Measurements from ENCODE around the gene RANBP17. TPM values are rescaled to one million over a fixed set of nuclear protein-coding genes. Genes with fewer than 3 reads are reported as not detected.

RANBP17 gene
- total RNA-seq, 2 experiments from 2014 or later, result not detected

DNA sequence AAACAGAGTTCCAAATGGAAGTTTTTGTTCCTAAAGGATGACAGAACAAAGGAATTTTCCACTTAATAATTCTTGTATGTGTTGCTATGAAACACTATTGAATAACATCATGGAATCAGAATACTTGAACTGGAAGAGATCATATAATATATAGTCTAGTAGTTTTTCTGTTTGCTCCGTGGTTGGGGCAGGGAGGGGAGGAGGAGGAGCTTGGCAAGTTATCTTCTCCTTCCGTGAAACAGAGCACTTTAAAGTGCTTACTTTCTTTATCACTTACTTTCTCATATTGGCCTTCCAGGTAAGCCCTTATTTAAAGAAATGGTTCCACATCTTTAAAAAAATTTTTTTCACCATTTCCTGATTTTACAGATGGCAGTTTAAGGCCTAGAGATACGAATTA lies 281.4 kb downstream of the RANBP17 start:
- CTCF ChIA-PET, result interaction anchor here (1.9 kb wide), 1 partner anchor 12 kb away, joined by 6 read pairs; no protein-coding TSS in a partner anchor
- no peaks in the 10 kb centered on the region for H3K27me3 ChIP-seq (ENCODE audit: control insufficient read depth in 1 of 2, insufficient read depth in 2 of 2, low read length in 2 of 2)
- H3K27me3 Mint-ChIP-seq, result no peaks in the 10 kb centered on the region
- H3K27ac ChIP-seq (ENCODE audit: low read depth in 1 of 2, low read length in 2 of 2), result no peak overlapping the region
- no peaks in the 10 kb centered on the region for H3K36me3 ChIP-seq (ENCODE audit: insufficient read depth, low read length)
- H3K9me3 ChIP-seq (ENCODE audit: control insufficient read depth in 1 of 2, insufficient read depth in 1 of 2, low read length in 2 of 2), result no peaks in the 10 kb centered on the region
- H3K36me3 Mint-ChIP-seq (ENCODE audit: low read depth), result no peaks in the 10 kb centered on the region
- H3K4me1 ChIP-seq (ENCODE audit: insufficient read depth, low read length), result no peaks in the 10 kb centered on the region
- no peak overlapping the region for H3K4me3 ChIP-seq (ENCODE audit: low read length)
- ATAC-seq (ENCODE audit: poor library complexity) (no peak), DNase-seq (no peak)
- no peaks in the 10 kb centered on the region for H3K9me3 Mint-ChIP-seq
- H3K27ac Mint-ChIP-seq, result no peak overlapping the region
- H3K4me1 Mint-ChIP-seq (ENCODE audit: low read depth), result no peaks in the 10 kb centered on the region
- POLR2A ChIA-PET, result no interaction called here
- no peak overlapping the region for H3K4me3 Mint-ChIP-seq
- TF ChIP-seq, protein P1, sequence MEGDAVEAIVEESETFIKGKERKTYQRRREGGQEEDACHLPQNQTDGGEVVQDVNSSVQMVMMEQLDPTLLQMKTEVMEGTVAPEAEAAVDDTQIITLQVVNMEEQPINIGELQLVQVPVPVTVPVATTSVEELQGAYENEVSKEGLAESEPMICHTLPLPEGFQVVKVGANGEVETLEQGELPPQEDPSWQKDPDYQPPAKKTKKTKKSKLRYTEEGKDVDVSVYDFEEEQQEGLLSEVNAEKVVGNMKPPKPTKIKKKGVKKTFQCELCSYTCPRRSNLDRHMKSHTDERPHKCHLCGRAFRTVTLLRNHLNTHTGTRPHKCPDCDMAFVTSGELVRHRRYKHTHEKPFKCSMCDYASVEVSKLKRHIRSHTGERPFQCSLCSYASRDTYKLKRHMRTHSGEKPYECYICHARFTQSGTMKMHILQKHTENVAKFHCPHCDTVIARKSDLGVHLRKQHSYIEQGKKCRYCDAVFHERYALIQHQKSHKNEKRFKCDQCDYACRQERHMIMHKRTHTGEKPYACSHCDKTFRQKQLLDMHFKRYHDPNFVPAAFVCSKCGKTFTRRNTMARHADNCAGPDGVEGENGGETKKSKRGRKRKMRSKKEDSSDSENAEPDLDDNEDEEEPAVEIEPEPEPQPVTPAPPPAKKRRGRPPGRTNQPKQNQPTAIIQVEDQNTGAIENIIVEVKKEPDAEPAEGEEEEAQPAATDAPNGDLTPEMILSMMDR (IDR thresholded peaks at IDR 0.05), result no peak
- intact Hi-C loops (cut with DNase I, micrococcal nuclease), result no loop called here

DNA sequence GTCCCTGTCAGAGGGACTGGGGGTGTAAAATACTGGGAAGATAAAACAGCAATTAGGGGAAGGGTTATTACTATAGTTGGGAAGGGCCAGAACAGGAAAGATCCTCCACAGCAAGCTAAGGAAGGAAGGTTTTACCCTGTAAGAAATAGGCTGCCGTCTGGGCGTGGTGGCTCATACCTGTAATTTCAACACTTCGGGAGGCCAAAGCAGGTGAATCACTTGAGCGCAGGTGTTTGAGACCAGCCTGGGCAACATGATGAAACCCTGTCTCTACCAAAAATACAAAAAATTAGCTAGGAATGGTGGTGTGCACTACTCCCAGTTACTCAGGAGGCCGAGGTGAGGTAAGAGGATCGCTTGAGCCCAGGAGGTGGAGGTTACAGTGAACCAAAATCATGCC lies 282.1 kb downstream of the RANBP17 start:
- intact Hi-C loops (cut with DNase I, micrococcal nuclease), result no loop called here

DNA sequence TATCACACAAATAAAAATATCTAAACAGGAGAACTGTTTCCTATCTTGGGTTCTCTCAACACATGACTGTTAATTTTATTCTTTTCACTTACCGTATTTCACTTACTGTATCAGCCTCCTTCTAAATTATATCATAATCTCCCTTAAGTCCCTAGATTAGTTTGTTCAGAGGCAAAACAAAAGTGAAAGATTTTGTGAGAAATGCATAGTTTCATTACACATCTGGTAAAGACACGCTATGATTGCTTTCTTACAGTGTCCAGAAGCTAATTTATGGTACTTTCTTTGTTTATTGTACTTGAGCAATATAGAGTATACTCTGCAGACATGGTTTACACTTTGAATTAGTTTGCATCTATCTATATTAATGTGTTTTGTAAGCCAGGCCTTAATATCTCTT lies 287.5 kb downstream of the RANBP17 start:
- H3K4me1 Mint-ChIP-seq (ENCODE audit: low read depth), result no peaks in the 10 kb centered on the region
- H3K4me3 Mint-ChIP-seq, result no peak overlapping the region
- H3K9me3 Mint-ChIP-seq, result no peaks in the 10 kb centered on the region
- no peak overlapping the region for H3K27ac Mint-ChIP-seq
- Histone ChIP-seq H3K9me3 (ENCODE audit: control insufficient read depth in 1 of 2, insufficient read depth in 1 of 2, low read length in 2 of 2) (no peaks in the 10 kb centered on the region), H3K4me1 (ENCODE audit: insufficient read depth, low read length) (no peaks in the 10 kb centered on the region), H3K36me3 (ENCODE audit: insufficient read depth, low read length) (no peaks in the 10 kb centered on the region), H3K27me3 (ENCODE audit: control insufficient read depth in 1 of 2, insufficient read depth in 2 of 2, low read length in 2 of 2) (no peaks in the 10 kb centered on the region), H3K4me3 (ENCODE audit: low read length) (no peak overlapping the region), H3K27ac (ENCODE audit: low read depth in 1 of 2, low read length in 2 of 2) (no peak overlapping the region)
- ATAC-seq (ENCODE audit: poor library complexity) (no peak), DNase-seq (no peak)
- peaks cover 7% of the 10 kb centered on the region for H3K27me3 Mint-ChIP-seq
- H3K36me3 Mint-ChIP-seq (ENCODE audit: low read depth), result no peaks in the 10 kb centered on the region
- ChIA-PET CTCF (no interaction called here), POLR2A (no interaction called here)
- intact Hi-C loops (cut with DNase I, micrococcal nuclease), result no loop called here
- TF ChIP-seq, protein P1 (IDR thresholded peaks at IDR 0.05), result no peak

More for the DNA sequence above, 282.1 kb downstream of the RANBP17 start:
- H3K4me1 Mint-ChIP-seq (ENCODE audit: low read depth), result no peaks in the 10 kb centered on the region
- H3K27ac Mint-ChIP-seq, result no peak overlapping the region
- H3K27me3 ChIP-seq (ENCODE audit: control insufficient read depth in 1 of 2, insufficient read depth in 2 of 2, low read length in 2 of 2), result no peaks in the 10 kb centered on the region
- no peaks in the 10 kb centered on the region for H3K9me3 ChIP-seq (ENCODE audit: control insufficient read depth in 1 of 2, insufficient read depth in 1 of 2, low read length in 2 of 2)
- no peak overlapping the region for H3K4me3 Mint-ChIP-seq
- CTCF ChIA-PET, result no interaction called here
- TF ChIP-seq, protein P1 (IDR thresholded peaks at IDR 0.05), result no peak
- DNase-seq (no peak), ATAC-seq (ENCODE audit: poor library complexity) (no peak)
- H3K9me3 Mint-ChIP-seq, result no peaks in the 10 kb centered on the region
- H3K36me3 Mint-ChIP-seq (ENCODE audit: low read depth), result no peaks in the 10 kb centered on the region
- H3K4me3 ChIP-seq (ENCODE audit: low read length), result no peak overlapping the region
- POLR2A ChIA-PET, result no interaction called here
- H3K27ac ChIP-seq (ENCODE audit: low read depth in 1 of 2, low read length in 2 of 2), result no peak overlapping the region
- no peaks in the 10 kb centered on the region for H3K4me1 ChIP-seq (ENCODE audit: insufficient read depth, low read length)
- no peaks in the 10 kb centered on the region for H3K27me3 Mint-ChIP-seq
- no peaks in the 10 kb centered on the region for H3K36me3 ChIP-seq (ENCODE audit: insufficient read depth, low read length)

All from CD4-positive, alpha-beta T cell (primary cell).